KMS-11 (cell line): Measurements from ENCODE around the gene SHROOM1.

Experiments
- H2AFZ ChIP-seq: fragments of 200-600 bp; sonication (generic); 2 replicates; pipeline ENCODE4 v1.6.1; 2016; ENCODE audit warnings: antibody characterized with exemption, mixed run types, low read depth
- H3K27ac ChIP-seq: fragments of 200-600 bp; sonication (generic); 2 replicates; pipeline ENCODE4 v1.6.1; 2016; ENCODE audit warnings: mild to moderate bottlenecking, mixed run types
- H3K27me3 ChIP-seq: fragments of 200-600 bp; sonication (generic); 2 replicates; pipeline ENCODE4 v1.6.1; 2017; ENCODE audit warnings: mild to moderate bottlenecking, low read depth, mixed run types, moderate library complexity; ENCODE audit not compliant: insufficient read depth
- H3K36me3 ChIP-seq: fragments of 200-600 bp; sonication (generic); 2 replicates; pipeline ENCODE4 v1.6.1; 2017; ENCODE audit warnings: mild to moderate bottlenecking, mixed run types; ENCODE audit not compliant: insufficient read depth
- H3K4me1 ChIP-seq: fragments of 200-600 bp; sonication (generic); 2 replicates; pipeline ENCODE4 v1.6.1; 2016; ENCODE audit warnings: mild to moderate bottlenecking, low read depth, mixed run types; ENCODE audit not compliant: poor library complexity, severe bottlenecking
- H3K4me2 ChIP-seq: fragments of 200-600 bp; sonication (generic); 2 replicates; pipeline ENCODE4 v1.7.0; 2016; ENCODE audit warnings: mild to moderate bottlenecking, mixed run types
- H3K4me3 ChIP-seq: fragments of 200-600 bp; sonication (generic); IDR thresholded peaks from 2 replicates; pipeline ENCODE4 v1.6.1; 2017; ENCODE audit warnings: low read depth, low read length, mixed read lengths; ENCODE audit not compliant: insufficient read depth
- H3K79me2 ChIP-seq: fragments of 200-600 bp; sonication (generic); 2 replicates; pipeline ENCODE4 v1.6.1; 2016; ENCODE audit warnings: low read depth, mixed run types; ENCODE audit not compliant: insufficient read depth
- H3K9ac ChIP-seq: fragments of 200-600 bp; sonication (generic); 2 replicates; pipeline ENCODE4 v1.6.1; 2016; ENCODE audit warnings: mild to moderate bottlenecking, mixed run types
- H4K20me1 ChIP-seq: fragments of 200-600 bp; sonication (generic); 2 replicates; pipeline ENCODE4 v1.6.1; 2016; ENCODE audit warnings: mild to moderate bottlenecking, mixed run types; ENCODE audit not compliant: insufficient read depth
- CTCF ChIP-seq: fragments of 200-600 bp; sonication (generic); conservative IDR thresholded peaks from 2 replicates; pipeline ENCODE4 v1.6.1; 2017; ENCODE audit warnings: low read depth, mild to moderate bottlenecking, antibody characterized with exemption, low read length, moderate library complexity, mixed read lengths

The SHROOM1 gene

DNA sequence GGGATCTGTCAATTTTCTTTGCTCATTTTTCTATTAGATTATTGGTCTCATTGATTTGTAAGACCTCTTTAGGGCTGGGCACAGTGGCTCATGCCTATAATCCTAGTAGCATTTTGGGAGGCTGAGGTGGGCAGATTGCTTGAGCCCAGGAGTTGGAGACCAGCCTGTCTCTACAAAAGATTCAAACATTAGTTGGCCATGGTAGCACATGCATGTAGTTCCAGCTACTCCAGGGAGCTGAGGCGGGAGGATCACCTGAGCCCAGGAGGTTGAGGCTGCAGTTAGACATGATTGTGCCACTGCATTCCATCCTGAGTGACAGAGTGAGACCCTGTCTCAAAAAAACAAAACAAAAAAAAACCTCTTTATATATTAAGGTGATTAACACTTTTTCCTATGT is 6.4 kb upstream of the SHROOM1 start:
- H3K4me2 ChIP-seq = no peak overlapping the region
- no peak overlapping the region for H3K4me3 ChIP-seq
- no peaks in the 10 kb centered on the region for H3K36me3 ChIP-seq
- H3K27me3 ChIP-seq = no peaks in the 10 kb centered on the region
- H3K4me1 ChIP-seq = no peaks in the 10 kb centered on the region
- no peaks in the 10 kb centered on the region for H4K20me1 ChIP-seq
- no peak overlapping the region for H2AFZ ChIP-seq
- H3K27ac ChIP-seq = no peak overlapping the region
- H3K9ac ChIP-seq = no peak overlapping the region
- H3K79me2 ChIP-seq = no peaks in the 10 kb centered on the region
- no peak for TF ChIP-seq CTCF

DNA sequence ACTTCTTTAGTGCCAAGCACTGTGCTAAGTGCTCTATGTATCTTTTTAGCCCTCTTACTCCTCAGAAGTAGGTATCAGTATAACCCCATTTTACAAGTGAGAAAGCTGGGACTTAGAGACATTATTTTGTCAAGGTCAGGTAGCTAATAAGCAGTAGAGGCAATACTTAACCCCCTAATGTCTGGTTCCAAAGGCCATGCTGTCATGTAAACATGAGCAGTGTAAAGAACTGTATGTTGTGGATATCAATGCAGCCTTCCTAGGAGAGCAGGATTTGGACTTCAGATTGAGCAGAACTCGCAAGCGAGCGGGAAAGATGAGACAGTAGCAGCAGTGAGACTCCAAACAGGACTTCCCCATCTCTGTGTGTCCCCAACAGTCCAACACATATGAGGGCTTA is 3.6 kb upstream of the SHROOM1 start:
- no peaks in the 10 kb centered on the region for H3K27me3 ChIP-seq
- peaks cover 8% of the 10 kb centered on the region for H3K4me1 ChIP-seq
- H3K79me2 ChIP-seq = no peaks in the 10 kb centered on the region
- no peak overlapping the region for H2AFZ ChIP-seq
- H3K4me2 ChIP-seq = no peak overlapping the region
- no peak overlapping the region for H3K4me3 ChIP-seq
- H3K9ac ChIP-seq = no peak overlapping the region
- H3K36me3 ChIP-seq = no peaks in the 10 kb centered on the region
- TF ChIP-seq CTCF = no peak
- H4K20me1 ChIP-seq = no peaks in the 10 kb centered on the region
- no peak overlapping the region for H3K27ac ChIP-seq

DNA sequence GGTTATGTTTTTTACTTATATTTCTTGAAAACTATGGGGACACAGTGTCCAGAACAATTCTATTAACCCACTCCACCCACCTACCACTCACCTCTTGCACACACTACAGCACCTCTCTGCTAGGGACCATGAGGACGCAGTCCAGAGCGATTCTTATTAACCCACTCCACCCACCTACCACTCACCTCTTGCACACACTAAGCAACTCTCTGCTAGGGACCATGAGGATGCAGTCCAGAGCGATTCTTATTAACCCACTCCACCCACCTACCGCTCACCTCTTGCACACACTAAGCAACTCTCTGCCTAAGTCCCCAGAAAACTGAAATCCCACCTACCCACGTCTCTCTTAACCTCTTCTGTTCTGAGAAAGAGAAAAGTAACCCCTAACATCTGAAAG is 2.2 kb upstream of the SHROOM1 start:
- no peak overlapping the region for H3K4me3 ChIP-seq
- H3K4me1 ChIP-seq = peaks cover 8% of the 10 kb centered on the region
- H4K20me1 ChIP-seq = no peaks in the 10 kb centered on the region
- H3K27ac ChIP-seq = no peak overlapping the region
- no peak overlapping the region for H3K9ac ChIP-seq
- no peak overlapping the region for H2AFZ ChIP-seq
- no peak overlapping the region for H3K4me2 ChIP-seq
- no peaks in the 10 kb centered on the region for H3K36me3 ChIP-seq
- H3K27me3 ChIP-seq = no peaks in the 10 kb centered on the region
- TF ChIP-seq CTCF = no peak
- no peaks in the 10 kb centered on the region for H3K79me2 ChIP-seq

DNA sequence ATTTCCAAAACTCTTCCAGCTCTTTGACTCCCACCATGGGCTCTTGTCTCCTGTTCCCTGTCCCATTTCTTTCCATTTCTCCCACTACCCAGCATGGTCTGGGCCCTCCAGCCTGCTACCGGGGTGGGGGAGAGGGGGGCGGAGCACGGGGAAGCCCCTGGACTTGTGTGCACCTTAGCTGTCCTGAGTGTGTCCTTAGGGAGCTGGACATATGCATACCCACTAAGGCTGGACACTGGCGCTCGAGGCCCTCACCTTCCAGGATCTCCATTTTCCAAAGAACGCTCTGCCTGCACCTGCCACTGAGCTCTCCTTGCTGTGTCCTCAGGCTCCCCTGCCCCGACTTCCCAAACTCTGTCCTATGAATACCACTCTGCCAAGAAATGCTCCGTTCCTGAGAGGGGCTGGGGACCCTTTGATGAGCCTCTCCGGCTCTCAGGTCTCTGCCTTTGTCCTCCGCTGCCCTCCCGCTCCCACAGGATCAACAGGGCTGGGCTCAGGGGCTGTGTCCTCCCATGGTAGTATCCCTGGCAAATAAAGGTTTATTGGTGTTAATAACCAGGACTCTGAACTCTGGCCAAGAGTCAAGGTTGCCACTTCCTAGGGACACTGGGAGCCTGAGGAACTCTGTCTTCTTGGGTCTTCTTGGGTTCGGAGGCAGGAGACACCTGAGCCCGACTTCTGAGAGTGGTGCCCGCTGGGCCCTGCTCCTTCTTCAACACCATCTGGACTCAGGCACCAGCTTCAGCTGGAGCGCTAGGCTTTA is 831 bp upstream of the SHROOM1 start:
- Histone ChIP-seq H3K36me3 (no peaks in the 10 kb centered on the region), H3K4me3 (no peak overlapping the region), H3K27me3 (no peaks in the 10 kb centered on the region), H2AFZ (peak overlapping the region; percentile 93; the same call in 1 of the 2 replicates), H3K27ac (no peak overlapping the region), H3K9ac (peak overlapping the region; percentile 83; the same call in 1 of the 2 replicates), H4K20me1 (no peaks in the 10 kb centered on the region), H3K79me2 (no peaks in the 10 kb centered on the region), H3K4me1 (peaks cover 8% of the 10 kb centered on the region), H3K4me2 (peak overlapping the region; percentile 53)
- no peak for TF ChIP-seq CTCF
